Breast epithelium (tissue), 4 donors: Measurements from ENCODE around the gene APBB2. TPM values are rescaled to one million over a fixed set of nuclear protein-coding genes. Genes with fewer than 3 reads are reported as not detected.

Experiments
- DNase-seq, 2 donors: peaks; one replicate each; pipeline ENCODE4 v3.0.0-alpha.2; 2019; ENCODE audit warnings: low spot score in 2 of 2
- H3K27ac ChIP-seq, 2 donors: fragments of 200-600 bp; sonication (generic) in 1 of 2; one replicate each; pipeline ENCODE4 v1.5.1; 2016 to 2019; ENCODE audit warnings: mild to moderate bottlenecking in 1 of 2
- H3K27me3 ChIP-seq, 2 donors: fragments of 200-600 bp; sonication (generic) in 1 of 2; one replicate each; pipeline versions ENCODE4 v1.5.1 to v1.6.0; 2017 to 2019; ENCODE audit warnings: control low read depth in 1 of 2, mild to moderate bottlenecking in 1 of 2
- H3K36me3 ChIP-seq: fragments of 200-600 bp; one replicate; pipeline ENCODE4 v1.5.1; 2019
- H3K4me1 ChIP-seq, 2 donors: fragments of 200-600 bp; sonication (generic); one replicate each; pipeline ENCODE4 v1.5.1; 2016 to 2019; ENCODE audit warnings: control low read depth in 1 of 2
- H3K4me3 ChIP-seq, 3 donors: fragments of 200-600 bp; sonication (generic); 1 replicate in 2 of 3; 2 replicates in 1 of 3; pipeline ENCODE4 v1.5.1; 2016 to 2019; ENCODE audit warnings: mild to moderate bottlenecking in 3 of 3, moderate library complexity in 2 of 3
- H3K9me3 ChIP-seq, 2 donors: fragments of 200-600 bp; sonication (generic) in 1 of 2; one replicate each; pipeline ENCODE4 v1.5.1; 2016 to 2019; ENCODE audit warnings: control low read depth in 1 of 2
- POLR2A ChIP-seq: fragments of 450-650 bp; IDR thresholded peaks from one replicate; pipeline ENCODE4 v1.6.1; 2016; ENCODE audit warnings: antibody characterized with exemption, mild to moderate bottlenecking, moderate library complexity
- POLR2AphosphoS5 ChIP-seq, 3 donors: sonication (generic); formaldehyde crosslinking; IDR thresholded peaks; one replicate each; pipeline ENCODE4 v1.6.1; 2017; ENCODE audit warnings: antibody characterized with exemption in 3 of 3
- intact Hi-C: fragments of 100-400 bp; cut with DNase I; formaldehyde crosslinking; loops from one replicate; pipeline ENCODE4 v1.15.1; 2023; ENCODE audit warnings: low total_unique reads
- total RNA-seq, 3 donors: library from RNA; depleted of rRNA; stranded (reverse); fragments of >200 nt; gene quantifications; one replicate each; pipeline ENCODE4 v1.1.0, GENCODE V29; 2016
- TF ChIP-seq, protein P1 (sequence below), 3 donors: fragments of 450-650 bp; IDR thresholded peaks; one replicate each; pipeline ENCODE4 v1.5.1; 2016 to 2017; ENCODE audit warnings: antibody characterized with exemption in 3 of 3, mild to moderate bottlenecking in 3 of 3, moderate library complexity in 3 of 3

Gene APBB2
- total RNA-seq, 3 donors from 2014 or later: 87.4 to 192 (median 153) TPM

DNA sequence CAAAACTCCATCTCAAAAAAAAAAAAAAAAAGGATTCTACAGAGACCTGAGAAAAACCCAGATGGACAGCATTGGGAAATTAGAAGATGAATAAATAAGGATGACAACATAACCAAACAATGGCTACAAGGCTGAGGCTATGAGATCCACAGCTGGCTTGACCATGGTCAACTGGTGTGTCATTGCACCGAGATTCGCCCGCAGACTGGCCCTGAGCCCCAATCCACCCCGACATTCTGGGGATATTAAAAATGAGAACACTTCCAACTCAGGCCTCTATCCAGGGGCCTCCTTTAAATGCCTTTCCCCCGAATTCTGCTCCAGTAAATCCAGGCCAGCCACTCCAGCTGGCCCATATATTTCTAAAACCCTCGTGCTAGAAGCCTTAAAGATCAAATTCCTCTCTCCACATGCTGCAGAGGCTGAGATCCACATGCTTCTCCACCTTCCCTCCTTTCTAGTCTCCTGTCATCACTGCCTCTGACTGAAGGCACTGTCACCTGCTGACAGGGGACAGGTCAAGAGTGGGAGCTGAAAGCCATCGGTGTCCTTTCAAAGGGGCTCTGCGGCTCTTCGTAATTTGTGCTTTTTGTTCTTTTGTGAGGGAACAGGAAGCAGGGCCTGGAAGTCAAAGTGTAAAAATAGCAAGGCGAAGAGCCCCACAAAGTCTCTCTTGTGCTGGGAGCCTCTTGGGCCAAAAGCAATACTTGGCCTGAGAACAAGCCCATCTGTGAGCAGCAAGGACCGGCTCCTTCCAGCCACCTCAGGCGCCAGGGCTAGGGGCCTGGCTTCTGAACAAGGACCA, 260.9 kb downstream of the APBB2 start:
- peaks cover 3 to 6% of the 10 kb centered on the region in 2 donors for H3K4me1 ChIP-seq
- TF ChIP-seq POLR2A (no peak), POLR2AphosphoS5 (IDR thresholded peaks at IDR 0.05) (no peak)
- intact Hi-C loops: no loop called here
- H3K4me3 ChIP-seq: peak overlapping the region in 1 of 3 donors; percentile 11
- peak overlapping the region; percentile 78 to 87 for H3K27ac ChIP-seq
- H3K27me3 ChIP-seq: no peaks in the 10 kb centered on the region
- H3K9me3 ChIP-seq: no peaks in the 10 kb centered on the region
- no peak for DNase-seq
- no peaks in the 10 kb centered on the region for H3K36me3 ChIP-seq

DNA sequence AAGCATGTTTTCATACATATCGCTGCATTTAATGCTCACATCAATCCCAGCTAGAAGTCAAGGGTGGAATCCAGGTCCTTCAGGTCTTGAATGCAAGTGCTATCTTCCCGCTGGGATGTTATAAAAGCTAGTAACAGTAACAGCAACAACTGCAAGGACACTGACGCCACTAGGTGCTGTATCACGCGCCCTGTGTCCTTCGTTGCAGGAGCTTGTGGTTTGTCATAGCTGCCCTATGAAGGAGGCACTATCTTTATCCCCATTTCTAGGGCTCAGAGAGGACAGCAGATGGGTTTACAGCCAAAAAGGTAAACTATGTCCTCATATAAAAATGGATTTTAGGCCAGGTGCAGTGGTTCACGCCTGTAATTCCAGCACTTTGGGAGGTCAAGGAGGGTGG, 261.7 kb downstream of the APBB2 start:
- TF ChIP-seq POLR2AphosphoS5 (IDR thresholded peaks at IDR 0.05) (no peak), POLR2A (no peak)
- TF ChIP-seq, protein P1, sequence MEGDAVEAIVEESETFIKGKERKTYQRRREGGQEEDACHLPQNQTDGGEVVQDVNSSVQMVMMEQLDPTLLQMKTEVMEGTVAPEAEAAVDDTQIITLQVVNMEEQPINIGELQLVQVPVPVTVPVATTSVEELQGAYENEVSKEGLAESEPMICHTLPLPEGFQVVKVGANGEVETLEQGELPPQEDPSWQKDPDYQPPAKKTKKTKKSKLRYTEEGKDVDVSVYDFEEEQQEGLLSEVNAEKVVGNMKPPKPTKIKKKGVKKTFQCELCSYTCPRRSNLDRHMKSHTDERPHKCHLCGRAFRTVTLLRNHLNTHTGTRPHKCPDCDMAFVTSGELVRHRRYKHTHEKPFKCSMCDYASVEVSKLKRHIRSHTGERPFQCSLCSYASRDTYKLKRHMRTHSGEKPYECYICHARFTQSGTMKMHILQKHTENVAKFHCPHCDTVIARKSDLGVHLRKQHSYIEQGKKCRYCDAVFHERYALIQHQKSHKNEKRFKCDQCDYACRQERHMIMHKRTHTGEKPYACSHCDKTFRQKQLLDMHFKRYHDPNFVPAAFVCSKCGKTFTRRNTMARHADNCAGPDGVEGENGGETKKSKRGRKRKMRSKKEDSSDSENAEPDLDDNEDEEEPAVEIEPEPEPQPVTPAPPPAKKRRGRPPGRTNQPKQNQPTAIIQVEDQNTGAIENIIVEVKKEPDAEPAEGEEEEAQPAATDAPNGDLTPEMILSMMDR (IDR thresholded peaks at IDR 0.05): no peak
- peaks cover 3 to 6% of the 10 kb centered on the region in 2 donors for H3K4me1 ChIP-seq
- no peaks in the 10 kb centered on the region for H3K27me3 ChIP-seq
- H3K4me3 ChIP-seq: no peak overlapping the region
- H3K27ac ChIP-seq: peak overlapping the region in 1 of 2 donors; percentile 8
- H3K36me3 ChIP-seq: no peaks in the 10 kb centered on the region
- no peak for DNase-seq
- intact Hi-C loops: no loop called here
- no peaks in the 10 kb centered on the region for H3K9me3 ChIP-seq

DNA sequence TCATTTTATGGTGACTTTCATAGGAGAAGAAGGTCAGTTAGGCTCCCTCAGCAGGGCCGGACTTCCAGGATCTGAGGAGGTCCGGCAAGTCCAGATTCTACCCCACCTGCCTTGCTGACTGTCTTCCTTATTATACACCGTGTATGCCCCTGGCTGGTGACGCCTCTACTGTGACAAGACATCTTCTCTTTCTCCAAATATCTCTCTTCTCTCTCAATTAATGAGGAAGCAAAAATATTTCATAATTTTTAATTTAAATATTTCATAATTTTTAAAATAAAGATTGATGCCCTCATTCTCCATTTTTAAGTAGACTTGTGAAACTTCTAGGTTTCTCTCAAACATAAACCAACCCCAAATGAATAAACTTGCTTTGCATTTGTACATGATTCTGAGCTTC, 262.1 kb downstream of the APBB2 start:
- no peaks in the 10 kb centered on the region for H3K36me3 ChIP-seq
- DNase-seq: no peak
- H3K4me3 ChIP-seq: no peak overlapping the region
- no peaks in the 10 kb centered on the region for H3K27me3 ChIP-seq
- no peaks in the 10 kb centered on the region for H3K9me3 ChIP-seq
- TF ChIP-seq, protein P1 (IDR thresholded peaks at IDR 0.05): no peak
- intact Hi-C loops: no loop called here
- H3K27ac ChIP-seq: peak overlapping the region in 1 of 2 donors; percentile 8
- H3K4me1 ChIP-seq: peaks cover 3 to 6% of the 10 kb centered on the region in 2 donors

DNA sequence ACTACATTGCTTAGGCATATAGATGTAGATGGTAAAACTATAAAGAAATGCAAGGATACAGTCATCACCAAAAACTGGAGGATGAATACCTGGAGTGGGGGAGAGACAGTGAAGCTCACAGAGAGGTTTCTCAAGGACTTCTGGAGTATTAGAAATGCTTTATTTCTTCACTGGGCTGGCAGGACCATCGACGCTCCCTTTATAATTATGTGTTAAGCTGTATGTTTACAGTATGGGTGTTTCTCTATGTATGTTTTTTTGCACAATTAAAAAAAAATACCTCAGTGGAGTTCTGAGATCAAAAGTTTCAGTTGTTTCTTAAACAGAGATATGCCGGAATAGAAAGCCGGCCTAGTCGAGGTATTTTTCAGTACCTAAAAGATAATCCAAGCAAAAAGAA, 263.3 kb downstream of the APBB2 start:
- Histone ChIP-seq H3K4me3 (no peak overlapping the region), H3K4me1 (peaks cover 3 to 6% of the 10 kb centered on the region in 2 donors), H3K27ac (no peak overlapping the region), H3K36me3 (no peaks in the 10 kb centered on the region), H3K27me3 (no peaks in the 10 kb centered on the region), H3K9me3 (no peaks in the 10 kb centered on the region)
- no peak for DNase-seq
- TF ChIP-seq, protein P1 (IDR thresholded peaks at IDR 0.05): no peak
- TF ChIP-seq POLR2A: no peak
- TF ChIP-seq POLR2AphosphoS5 (IDR thresholded peaks at IDR 0.05): no peak
- intact Hi-C loops: no loop called here

DNA sequence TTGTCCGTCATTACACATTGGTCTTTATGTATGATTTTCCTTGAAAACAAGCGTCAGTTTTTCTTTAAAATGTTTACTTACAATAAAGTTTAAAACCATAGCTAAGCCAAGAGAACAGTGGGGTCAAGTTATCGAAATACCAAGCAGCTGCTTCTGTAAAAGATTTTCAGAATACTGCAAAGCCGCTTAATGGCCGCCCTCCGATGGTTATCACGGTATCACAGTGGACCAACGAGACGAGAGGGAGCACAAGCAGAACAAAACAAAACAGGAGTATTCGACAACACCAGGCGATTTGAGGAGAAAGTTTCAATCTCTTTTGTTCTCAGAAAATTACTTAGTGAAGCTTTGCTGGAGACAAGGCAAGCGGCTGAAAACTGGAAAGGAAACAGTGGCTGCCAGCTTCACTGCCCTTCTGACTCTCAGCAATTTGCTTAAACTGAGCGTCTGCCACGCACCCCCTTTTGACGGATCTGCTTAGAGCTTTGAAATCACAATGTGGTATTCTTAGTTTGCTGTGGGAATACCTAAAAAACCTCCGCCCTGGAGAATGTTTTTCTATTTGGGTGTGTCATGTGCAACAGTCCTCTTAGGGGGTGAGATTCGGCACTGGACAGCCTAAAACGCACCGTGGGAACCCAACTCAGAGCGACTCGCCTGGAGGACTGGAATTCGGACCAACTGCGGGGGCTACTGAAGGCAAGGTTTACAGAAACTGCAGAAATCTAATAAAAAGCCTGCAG, 264.8 kb downstream of the APBB2 start:
- Histone ChIP-seq H3K27me3 (no peaks in the 10 kb centered on the region), H3K36me3 (no peaks in the 10 kb centered on the region), H3K9me3 (no peaks in the 10 kb centered on the region), H3K27ac (peak overlapping the region in 1 of 2 donors; percentile 8), H3K4me1 (peaks cover 3 to 5% of the 10 kb centered on the region in 2 donors), H3K4me3 (no peak overlapping the region)
- no peak for DNase-seq
- TF ChIP-seq POLR2AphosphoS5 (IDR thresholded peaks at IDR 0.05) (no peak), POLR2A (no peak)
- intact Hi-C loops: no loop called here

DNA sequence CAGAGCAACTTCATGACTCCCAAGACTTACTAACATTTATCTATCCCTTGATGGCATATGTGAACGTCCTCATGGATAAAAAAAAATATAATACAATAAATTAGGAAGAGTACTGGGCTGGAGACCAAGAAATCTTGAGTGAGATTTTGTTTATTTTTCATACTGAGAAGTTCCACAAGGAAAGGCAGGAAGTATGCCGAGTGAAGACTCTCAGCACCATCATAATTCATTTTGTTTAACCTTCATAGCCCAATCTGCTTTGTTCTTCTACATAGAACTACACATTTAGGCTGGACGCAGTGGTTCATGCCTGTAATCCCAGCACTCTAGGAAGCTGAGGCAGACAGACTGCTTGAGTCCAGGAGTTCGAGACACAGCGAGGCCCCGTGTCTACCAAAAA, 266.3 kb downstream of the APBB2 start:
- no peak for DNase-seq
- TF ChIP-seq POLR2AphosphoS5 (IDR thresholded peaks at IDR 0.05): no peak
- TF ChIP-seq, protein P1 (IDR thresholded peaks at IDR 0.05): no peak
- no peak for TF ChIP-seq POLR2A
- H3K27ac ChIP-seq: no peak overlapping the region

More for the DNA sequence above, 266.3 kb downstream of the APBB2 start:
- Histone ChIP-seq H3K4me1 (no peaks in the 10 kb centered on the region), H3K36me3 (no peaks in the 10 kb centered on the region), H3K9me3 (no peaks in the 10 kb centered on the region), H3K27me3 (no peaks in the 10 kb centered on the region), H3K4me3 (no peak overlapping the region)
- intact Hi-C loops: no loop called here
